Body of pancreas (tissue), 4 donors: ENCODE measurements around the gene DDX20.

Experiments used
- POLR2A ChIP-seq, 3 donors: fragments of 450-650 bp; IDR thresholded peaks; one replicate each; pipeline ENCODE4 v1.6.1; 2016; ENCODE audit warnings: antibody characterized with exemption in 3 of 3, mild to moderate bottlenecking in 2 of 3
- TF ChIP-seq, protein P1 (sequence below), 7 experiments: fragments of 450-650 bp in 4 of 7; fragments of 200-600 bp in 3 of 7; sonication (generic) in 3 of 7; IDR thresholded peaks; one replicate each; pipeline ENCODE4 v1.5.1; 2016 to 2019; ENCODE audit warnings: antibody characterized with exemption in 7 of 7

GRCh38 chr1:111747282-111747734, 8.4 kb upstream of the DDX20 start:
- TF ChIP-seq, protein P1, sequence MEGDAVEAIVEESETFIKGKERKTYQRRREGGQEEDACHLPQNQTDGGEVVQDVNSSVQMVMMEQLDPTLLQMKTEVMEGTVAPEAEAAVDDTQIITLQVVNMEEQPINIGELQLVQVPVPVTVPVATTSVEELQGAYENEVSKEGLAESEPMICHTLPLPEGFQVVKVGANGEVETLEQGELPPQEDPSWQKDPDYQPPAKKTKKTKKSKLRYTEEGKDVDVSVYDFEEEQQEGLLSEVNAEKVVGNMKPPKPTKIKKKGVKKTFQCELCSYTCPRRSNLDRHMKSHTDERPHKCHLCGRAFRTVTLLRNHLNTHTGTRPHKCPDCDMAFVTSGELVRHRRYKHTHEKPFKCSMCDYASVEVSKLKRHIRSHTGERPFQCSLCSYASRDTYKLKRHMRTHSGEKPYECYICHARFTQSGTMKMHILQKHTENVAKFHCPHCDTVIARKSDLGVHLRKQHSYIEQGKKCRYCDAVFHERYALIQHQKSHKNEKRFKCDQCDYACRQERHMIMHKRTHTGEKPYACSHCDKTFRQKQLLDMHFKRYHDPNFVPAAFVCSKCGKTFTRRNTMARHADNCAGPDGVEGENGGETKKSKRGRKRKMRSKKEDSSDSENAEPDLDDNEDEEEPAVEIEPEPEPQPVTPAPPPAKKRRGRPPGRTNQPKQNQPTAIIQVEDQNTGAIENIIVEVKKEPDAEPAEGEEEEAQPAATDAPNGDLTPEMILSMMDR (IDR thresholded peaks at IDR 0.05): peak in 6 of 7 experiments; percentile 18 to 56 (median 39)
- TF ChIP-seq POLR2A (IDR thresholded peaks at IDR 0.05): no peak
